C4-2B (cell line): Measurements from ENCODE around the gene SMOC1.

ENCODE experiments used
- ZFX ChIP-seq: fragments of 450-650 bp; IDR thresholded peaks from 2 replicates; pipeline ENCODE4 v1.6.1; 2017
- TF ChIP-seq, protein P1 (sequence below): fragments of 450-650 bp; conservative IDR thresholded peaks from 2 replicates; pipeline ENCODE4 v1.5.1; 2017; ENCODE audit warnings: mild to moderate bottlenecking

DNA sequence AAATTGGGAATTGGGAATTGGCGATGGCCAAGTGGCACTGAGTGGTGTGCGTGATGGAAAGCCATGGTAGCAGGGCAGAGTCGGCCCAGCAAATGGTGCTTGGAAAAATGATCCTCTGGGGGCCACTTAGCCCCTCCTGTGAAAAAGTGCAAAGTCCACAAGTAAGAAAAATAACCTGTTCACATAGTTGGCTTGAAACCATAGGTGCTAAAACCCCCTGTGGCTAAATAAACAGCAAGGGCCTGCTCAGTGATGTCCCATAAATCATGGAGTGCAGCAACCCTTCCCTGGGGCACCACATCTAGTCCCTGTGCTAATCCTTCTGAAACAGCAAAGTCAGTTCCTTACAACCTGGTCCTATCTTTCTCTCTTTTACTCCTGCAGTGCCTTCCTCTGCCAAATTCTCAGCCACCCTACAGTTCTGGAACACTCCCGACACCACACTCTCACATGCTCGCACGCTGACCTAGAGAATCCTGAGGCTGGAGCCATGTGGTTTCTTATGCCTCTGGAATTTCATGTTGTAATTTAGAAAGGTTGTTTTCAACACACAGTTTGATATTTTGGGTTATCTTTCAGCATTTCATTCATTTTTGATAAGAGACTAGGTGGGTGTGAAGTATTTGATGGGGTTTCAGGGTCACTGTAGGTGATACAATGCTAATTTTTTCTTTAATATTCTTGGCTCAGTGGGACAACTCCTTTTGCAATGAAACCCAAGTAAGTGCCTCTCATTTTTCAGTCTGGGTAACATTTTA, 123.6 kb downstream of the SMOC1 start:
- TF ChIP-seq, protein P1, sequence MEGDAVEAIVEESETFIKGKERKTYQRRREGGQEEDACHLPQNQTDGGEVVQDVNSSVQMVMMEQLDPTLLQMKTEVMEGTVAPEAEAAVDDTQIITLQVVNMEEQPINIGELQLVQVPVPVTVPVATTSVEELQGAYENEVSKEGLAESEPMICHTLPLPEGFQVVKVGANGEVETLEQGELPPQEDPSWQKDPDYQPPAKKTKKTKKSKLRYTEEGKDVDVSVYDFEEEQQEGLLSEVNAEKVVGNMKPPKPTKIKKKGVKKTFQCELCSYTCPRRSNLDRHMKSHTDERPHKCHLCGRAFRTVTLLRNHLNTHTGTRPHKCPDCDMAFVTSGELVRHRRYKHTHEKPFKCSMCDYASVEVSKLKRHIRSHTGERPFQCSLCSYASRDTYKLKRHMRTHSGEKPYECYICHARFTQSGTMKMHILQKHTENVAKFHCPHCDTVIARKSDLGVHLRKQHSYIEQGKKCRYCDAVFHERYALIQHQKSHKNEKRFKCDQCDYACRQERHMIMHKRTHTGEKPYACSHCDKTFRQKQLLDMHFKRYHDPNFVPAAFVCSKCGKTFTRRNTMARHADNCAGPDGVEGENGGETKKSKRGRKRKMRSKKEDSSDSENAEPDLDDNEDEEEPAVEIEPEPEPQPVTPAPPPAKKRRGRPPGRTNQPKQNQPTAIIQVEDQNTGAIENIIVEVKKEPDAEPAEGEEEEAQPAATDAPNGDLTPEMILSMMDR: no peak
- TF ChIP-seq ZFX: no peak
